Measurements from ENCODE around the gene RNH1. TPM values are rescaled to one million over a fixed set of nuclear protein-coding genes. Genes with fewer than 3 reads are reported as not detected.

RNH1 gene
- total RNA-seq, 4 donors from 2014 or later = 378 to 392 (median 383) TPM

DNA sequence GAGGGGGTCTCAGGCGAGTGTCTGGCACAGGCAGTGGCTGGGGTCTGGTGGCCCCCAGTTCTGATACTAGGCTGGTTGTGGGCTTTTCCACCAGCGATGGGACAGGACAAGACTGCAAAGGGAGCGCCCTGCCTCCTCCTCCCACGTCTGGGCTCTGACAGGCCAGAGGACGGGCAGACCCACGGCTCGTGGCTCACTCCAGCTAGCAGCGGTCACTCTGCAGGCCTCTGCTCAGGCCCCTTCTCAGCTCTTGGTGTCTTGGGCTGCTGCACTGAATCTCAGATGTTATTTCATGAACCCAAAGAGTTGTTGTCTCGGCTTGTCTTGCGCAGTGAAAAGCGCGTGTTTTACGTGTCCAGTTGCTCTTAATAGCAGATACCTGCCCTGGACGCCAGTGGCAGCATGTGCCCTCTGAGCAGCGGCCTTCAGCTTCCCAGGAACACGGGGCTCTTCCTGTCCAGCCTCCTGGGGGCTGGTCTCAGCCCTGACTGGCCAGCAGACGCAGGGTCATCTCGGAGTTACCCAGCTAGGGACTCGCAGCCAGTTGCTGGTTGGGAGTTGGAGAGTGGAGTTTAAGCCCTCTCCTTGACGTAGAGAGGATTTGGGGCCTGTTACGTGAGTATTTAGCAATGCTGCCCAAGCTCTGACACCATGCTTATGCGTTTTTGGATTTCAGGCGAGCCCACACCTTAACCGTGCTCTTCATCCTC, 47.4 kb downstream of the RNH1 start:
- H3K36me3 ChIP-seq = peaks cover 18% of the 10 kb centered on the region
- 91% methylated on average over 18 of the region's 24 CpGs for WGBS

GRCh38 chr11:457111-457760, 49.8 kb downstream of the RNH1 start:
- Histone ChIP-seq H3K4me1 (peaks cover 10% of the 10 kb centered on the region), H3K9me3 (no peaks in the 10 kb centered on the region), H3K36me3 (peaks cover 26% of the 10 kb centered on the region), H3K4me3 (no peak overlapping the region), H3K27me3 (no peaks in the 10 kb centered on the region), H3K27ac (no peak overlapping the region)
- TF ChIP-seq POLR2AphosphoS5 (IDR thresholded peaks at IDR 0.05) (no peak), POLR2A (IDR thresholded peaks at IDR 0.05) (no peak), EP300 (IDR thresholded peaks at IDR 0.05) (no peak)
- TF ChIP-seq, protein P1, sequence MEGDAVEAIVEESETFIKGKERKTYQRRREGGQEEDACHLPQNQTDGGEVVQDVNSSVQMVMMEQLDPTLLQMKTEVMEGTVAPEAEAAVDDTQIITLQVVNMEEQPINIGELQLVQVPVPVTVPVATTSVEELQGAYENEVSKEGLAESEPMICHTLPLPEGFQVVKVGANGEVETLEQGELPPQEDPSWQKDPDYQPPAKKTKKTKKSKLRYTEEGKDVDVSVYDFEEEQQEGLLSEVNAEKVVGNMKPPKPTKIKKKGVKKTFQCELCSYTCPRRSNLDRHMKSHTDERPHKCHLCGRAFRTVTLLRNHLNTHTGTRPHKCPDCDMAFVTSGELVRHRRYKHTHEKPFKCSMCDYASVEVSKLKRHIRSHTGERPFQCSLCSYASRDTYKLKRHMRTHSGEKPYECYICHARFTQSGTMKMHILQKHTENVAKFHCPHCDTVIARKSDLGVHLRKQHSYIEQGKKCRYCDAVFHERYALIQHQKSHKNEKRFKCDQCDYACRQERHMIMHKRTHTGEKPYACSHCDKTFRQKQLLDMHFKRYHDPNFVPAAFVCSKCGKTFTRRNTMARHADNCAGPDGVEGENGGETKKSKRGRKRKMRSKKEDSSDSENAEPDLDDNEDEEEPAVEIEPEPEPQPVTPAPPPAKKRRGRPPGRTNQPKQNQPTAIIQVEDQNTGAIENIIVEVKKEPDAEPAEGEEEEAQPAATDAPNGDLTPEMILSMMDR (IDR thresholded peaks at IDR 0.05) = no peak
- DNase-seq (ENCODE audit: low spot score in 2 of 2) = no peak
- 69% methylated on average over 23 of the region's 23 CpGs for WGBS

More for the DNA sequence above, 47.4 kb downstream of the RNH1 start:
- DNase-seq (ENCODE audit: low spot score in 2 of 2) = no peak
- Histone ChIP-seq H3K4me1 (peaks cover 10% of the 10 kb centered on the region), H3K27ac (peak overlapping the region; percentile 49), H3K27me3 (no peaks in the 10 kb centered on the region), H3K9me3 (no peaks in the 10 kb centered on the region), H3K4me3 (no peak overlapping the region)
- TF ChIP-seq, protein P1 (IDR thresholded peaks at IDR 0.05) = no peak
- no peak for TF ChIP-seq POLR2A (IDR thresholded peaks at IDR 0.05)
- no peak for TF ChIP-seq POLR2AphosphoS5 (IDR thresholded peaks at IDR 0.05)
- TF ChIP-seq EP300 (IDR thresholded peaks at IDR 0.05) = no peak

GRCh38 chr11:456533-456932, 50.5 kb downstream of the RNH1 start:
- WGBS = 68% methylated on average over 3 of the region's 7 CpGs
- Histone ChIP-seq H3K4me3 (no peak overlapping the region), H3K27ac (no peak overlapping the region), H3K9me3 (no peaks in the 10 kb centered on the region), H3K4me1 (peaks cover 15% of the 10 kb centered on the region), H3K27me3 (no peaks in the 10 kb centered on the region), H3K36me3 (peaks cover 25% of the 10 kb centered on the region)
- no peak for TF ChIP-seq EP300 (IDR thresholded peaks at IDR 0.05)
- TF ChIP-seq, protein P1 (IDR thresholded peaks at IDR 0.05) = no peak
- no peak for TF ChIP-seq POLR2A (IDR thresholded peaks at IDR 0.05)
- no peak for TF ChIP-seq POLR2AphosphoS5 (IDR thresholded peaks at IDR 0.05)
- DNase-seq (ENCODE audit: low spot score in 2 of 2) = no peak

DNA sequence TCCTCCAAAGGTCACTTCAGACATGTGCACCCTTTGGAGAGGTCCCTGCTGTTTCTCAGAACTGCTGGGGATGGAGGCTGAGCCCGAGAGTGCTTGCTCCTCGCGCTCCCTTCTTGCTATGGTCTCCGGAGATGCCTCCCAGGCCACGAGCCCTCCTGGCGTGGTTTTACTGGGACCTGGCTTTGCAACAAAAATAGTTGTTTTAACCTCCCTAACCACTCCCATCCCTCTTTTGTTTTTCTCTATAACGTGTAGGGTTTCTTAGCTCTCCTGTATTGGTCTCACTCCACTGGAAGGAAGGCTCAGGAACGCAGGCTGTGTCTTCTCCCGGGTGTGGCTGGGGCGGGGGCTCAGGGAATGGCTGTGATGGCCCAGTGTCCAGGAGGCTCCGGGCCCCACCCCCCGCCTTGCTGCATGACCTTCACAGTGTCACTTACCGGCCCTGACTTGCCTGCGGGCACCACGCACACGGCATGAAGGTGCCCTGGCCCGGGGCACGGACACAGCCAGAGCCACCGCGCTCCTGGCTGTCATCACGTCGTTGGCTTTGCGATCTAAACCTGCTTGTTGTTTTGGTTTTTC, 51.4 kb downstream of the RNH1 start:
- WGBS = 80% methylated on average over 23 of the region's 23 CpGs
- H3K36me3 ChIP-seq = peaks cover 23% of the 10 kb centered on the region
- H3K27ac ChIP-seq = no peak overlapping the region
- H3K9me3 ChIP-seq = no peaks in the 10 kb centered on the region
- no peak for TF ChIP-seq EP300 (IDR thresholded peaks at IDR 0.05)
- TF ChIP-seq, protein P1 (IDR thresholded peaks at IDR 0.05) = no peak
- TF ChIP-seq POLR2A (IDR thresholded peaks at IDR 0.05) = no peak
- no peak for TF ChIP-seq POLR2AphosphoS5 (IDR thresholded peaks at IDR 0.05)
- no peak for DNase-seq (ENCODE audit: low spot score in 2 of 2)
- peaks cover 15% of the 10 kb centered on the region for H3K4me1 ChIP-seq
- no peak overlapping the region for H3K4me3 ChIP-seq
- H3K27me3 ChIP-seq = no peaks in the 10 kb centered on the region
